ENCODE data around the gene LRRN4. TPM values are rescaled to one million over a fixed set of nuclear protein-coding genes. Genes with fewer than 3 reads are reported as not detected.

LRRN4 gene
- total RNA-seq, 4 donors from 2014 or later: not detected

- intact Hi-C loops (cut with DNase I; ENCODE audit: low total_unique reads): no loop called here
- H3K4me3 ChIP-seq (ENCODE audit: low read depth, poor library complexity, severe bottlenecking): no peak overlapping the region
- no peak for DNase-seq (ENCODE audit: low spot score in 2 of 2)
- no peak for TF ChIP-seq POLR2A (IDR thresholded peaks at IDR 0.05)
- TF ChIP-seq CTCF (IDR thresholded peaks at IDR 0.05): no peak
- 7 to 8% methylated on average over 4 of the region's 4 CpGs for WGBS, 2 donors
Measured at GRCh38 chr20:6007094-6007528, 46.7 kb downstream of the LRRN4 start.

- intact Hi-C loops (cut with DNase I; ENCODE audit: low total_unique reads): no loop called here
- peak overlapping the region; percentile 84 for H3K4me3 ChIP-seq (ENCODE audit: low read depth, poor library complexity, severe bottlenecking)
- DNase-seq (ENCODE audit: low spot score in 2 of 2): no peak
- no peak for TF ChIP-seq CTCF (IDR thresholded peaks at IDR 0.05)
- no peak for TF ChIP-seq POLR2A (IDR thresholded peaks at IDR 0.05)
- 1% methylated on average over 10 of the region's 10 CpGs for WGBS, 2 donors
Measured at GRCh38 chr20:6006603-6006949, 47.3 kb downstream of the LRRN4 start.

- 78 to 82% methylated on average over 8 of the region's 8 CpGs for WGBS, 2 donors
- intact Hi-C loops (cut with DNase I; ENCODE audit: low total_unique reads): no loop called here
- no peak for DNase-seq (ENCODE audit: low spot score in 2 of 2)
Measured at GRCh38 chr20:6000871-6001270, 53.0 kb downstream of the LRRN4 start.

GRCh38 chr20:5999783-6000182 is 54.1 kb downstream of the LRRN4 start:
- TF ChIP-seq CTCF (IDR thresholded peaks at IDR 0.05): no peak
- TF ChIP-seq POLR2A (IDR thresholded peaks at IDR 0.05): no peak
- 95 to 96% methylated on average over 9 of the region's 9 CpGs for WGBS, 2 donors
- intact Hi-C loops (cut with DNase I; ENCODE audit: low total_unique reads): no loop called here
- no peak overlapping the region for H3K4me3 ChIP-seq (ENCODE audit: low read depth, poor library complexity, severe bottlenecking)
- no peak for DNase-seq (ENCODE audit: low spot score in 2 of 2)

More at GRCh38 chr20:6000871-6001270, 53.0 kb downstream of the LRRN4 start:
- TF ChIP-seq CTCF (IDR thresholded peaks at IDR 0.05) (no peak), POLR2A (IDR thresholded peaks at IDR 0.05) (no peak)
- H3K4me3 ChIP-seq (ENCODE audit: low read depth, poor library complexity, severe bottlenecking): no peak overlapping the region

GRCh38 chr20:5996765-5997164 is 57.1 kb downstream of the LRRN4 start:
- H3K4me3 ChIP-seq (ENCODE audit: low read depth, poor library complexity, severe bottlenecking): no peak overlapping the region
- DNase-seq (ENCODE audit: low spot score in 2 of 2): no peak
- intact Hi-C loops (cut with DNase I; ENCODE audit: low total_unique reads): no loop called here
- no peak for TF ChIP-seq CTCF (IDR thresholded peaks at IDR 0.05)
- TF ChIP-seq POLR2A (IDR thresholded peaks at IDR 0.05): no peak
- WGBS, 2 donors: 81 to 91% methylated on average over 1 of the region's 1 CpG

Data from lower leg skin (tissue), 4 donors.